NB4 (cell line): ENCODE results near the gene MAP2K3.

ENCODE experiments used
- POLR2A ChIP-seq: IDR thresholded peaks from 2 replicates; pipeline ENCODE4 v1.6.1; 2011; ENCODE audit warnings: mild to moderate bottlenecking; ENCODE audit not compliant: insufficient read length; ENCODE audit errors: extremely low read depth
- TF ChIP-seq, protein P1 (sequence below): IDR thresholded peaks from one replicate; pipeline ENCODE4 v1.5.1; 2012; ENCODE audit warnings: low read depth, low read length

DNA sequence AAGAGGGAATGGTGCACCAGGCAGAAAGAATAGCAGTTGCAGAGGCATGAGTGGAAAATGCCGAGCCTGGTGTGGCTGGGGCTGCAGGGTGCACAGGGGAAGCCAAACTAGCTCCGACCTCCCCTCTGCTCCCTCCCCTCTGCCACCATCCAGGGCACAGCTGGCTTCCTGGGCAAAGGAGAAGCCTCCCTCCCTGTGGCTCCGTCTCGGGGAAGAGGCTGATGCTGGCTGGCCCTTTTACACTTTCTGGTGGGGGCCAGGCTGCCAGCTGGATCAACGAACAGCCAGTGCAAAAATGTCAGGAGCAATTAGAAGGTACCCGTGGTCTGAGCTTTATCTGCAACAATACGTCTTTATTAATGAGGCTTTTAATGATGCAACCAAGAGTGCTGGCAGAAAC, 54.5 kb downstream of the MAP2K3 start:
- TF ChIP-seq POLR2A: no peak
- TF ChIP-seq, protein P1, sequence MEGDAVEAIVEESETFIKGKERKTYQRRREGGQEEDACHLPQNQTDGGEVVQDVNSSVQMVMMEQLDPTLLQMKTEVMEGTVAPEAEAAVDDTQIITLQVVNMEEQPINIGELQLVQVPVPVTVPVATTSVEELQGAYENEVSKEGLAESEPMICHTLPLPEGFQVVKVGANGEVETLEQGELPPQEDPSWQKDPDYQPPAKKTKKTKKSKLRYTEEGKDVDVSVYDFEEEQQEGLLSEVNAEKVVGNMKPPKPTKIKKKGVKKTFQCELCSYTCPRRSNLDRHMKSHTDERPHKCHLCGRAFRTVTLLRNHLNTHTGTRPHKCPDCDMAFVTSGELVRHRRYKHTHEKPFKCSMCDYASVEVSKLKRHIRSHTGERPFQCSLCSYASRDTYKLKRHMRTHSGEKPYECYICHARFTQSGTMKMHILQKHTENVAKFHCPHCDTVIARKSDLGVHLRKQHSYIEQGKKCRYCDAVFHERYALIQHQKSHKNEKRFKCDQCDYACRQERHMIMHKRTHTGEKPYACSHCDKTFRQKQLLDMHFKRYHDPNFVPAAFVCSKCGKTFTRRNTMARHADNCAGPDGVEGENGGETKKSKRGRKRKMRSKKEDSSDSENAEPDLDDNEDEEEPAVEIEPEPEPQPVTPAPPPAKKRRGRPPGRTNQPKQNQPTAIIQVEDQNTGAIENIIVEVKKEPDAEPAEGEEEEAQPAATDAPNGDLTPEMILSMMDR: no peak
